HG03432 (cell line): ENCODE data around the gene DQX1.
"Not testable (repeated sequence)": the region's sequence is repeated elsewhere in the genome, so short reads cannot be mapped to it uniquely, and the experiment has no call there.

Experiments
- ATAC-seq: cut with Tn5 transposase; IDR thresholded peaks from one replicate; pipeline ENCODE4 v1.9.1; 2021; ENCODE audit warnings: mild to moderate bottlenecking, moderate library complexity; ENCODE audit not compliant: unreplicated experiment

DQX1 gene

DNA sequence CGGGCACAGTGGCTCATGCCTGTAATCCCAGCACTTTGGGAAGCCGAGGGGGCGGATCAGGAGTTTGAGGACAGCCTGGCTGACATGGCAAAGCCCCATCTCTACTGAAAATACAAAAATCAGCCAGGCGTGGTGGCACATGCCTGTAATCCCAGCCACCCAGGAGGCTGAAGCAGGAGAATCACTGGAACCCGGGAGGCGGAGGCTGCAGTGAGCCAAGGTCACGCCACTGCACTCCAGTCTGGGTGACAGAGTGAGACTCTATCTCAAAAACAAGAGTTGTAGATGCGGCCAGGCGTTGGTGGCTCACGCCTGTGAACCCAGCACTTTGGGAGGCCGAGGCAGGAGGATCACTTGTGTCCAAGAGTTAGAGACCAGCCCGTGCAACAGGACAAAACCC lies 55.3 kb downstream of the DQX1 start:
- not testable (repeated sequence) for ATAC-seq
